Activated T-cell treated with anti-CD3 and anti-CD28 coated beads, Interleukin-2, amount 50 U/mL, for 48 hours (primary cell): ENCODE measurements around the gene TXNL1.
A peak's percentile ranks its signal among the peaks of the same experiment; 100 is the strongest.
"Not testable (repeated sequence)": the region's sequence is repeated elsewhere in the genome, so short reads cannot be mapped to it uniquely, and the experiment has no call there.

Source experiments
- DNase-seq, 2 experiments: peaks; one replicate each; pipeline ENCODE4 v3.0.0-alpha.2; 2020

TXNL1 gene

DNA sequence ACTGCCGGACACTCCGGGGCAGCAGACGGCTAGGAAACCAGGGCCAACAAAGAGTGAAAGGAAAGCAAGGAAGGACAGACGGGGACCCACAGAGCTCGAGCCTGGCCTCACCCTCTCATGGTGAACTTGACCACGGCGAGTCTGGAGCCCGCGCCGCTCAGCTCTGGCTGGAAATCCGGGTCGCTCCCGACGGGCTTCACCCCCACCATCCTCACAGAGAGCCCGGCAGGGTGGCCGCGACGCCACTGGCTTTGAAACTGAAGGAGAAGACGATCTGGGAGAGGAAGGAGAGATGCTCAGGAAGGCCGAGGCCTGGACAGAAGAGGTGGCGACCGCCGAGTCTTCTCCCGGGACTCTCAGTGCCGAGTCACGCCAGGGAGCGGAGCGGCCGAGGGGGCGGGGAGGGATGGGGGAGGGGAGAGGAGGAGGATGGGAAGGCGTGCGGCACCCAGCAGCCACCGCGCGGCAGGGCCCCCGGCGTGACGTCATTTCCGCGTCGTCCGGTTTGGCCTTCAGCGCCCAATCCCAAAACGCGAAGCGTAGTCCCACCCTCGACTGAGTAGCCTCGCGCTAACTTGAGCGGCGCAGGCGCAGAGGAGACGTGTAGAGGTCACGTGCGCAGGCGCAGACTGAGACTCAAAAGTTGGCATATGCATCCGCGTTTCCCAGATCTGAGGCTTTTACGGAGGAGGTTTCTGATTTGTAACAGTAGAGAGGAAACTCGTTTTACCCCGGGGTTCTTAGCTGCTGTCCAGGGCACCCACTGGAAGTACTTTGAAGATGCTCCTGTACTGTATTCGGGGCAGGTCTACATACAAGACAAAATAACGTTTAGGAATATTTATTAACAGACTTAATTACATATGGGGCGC, at the start of gene TXNL1:
TXNL1 (minus strand) TSS at position 361 of the 872 bp plus-strand sequence; CDS start at position 209, 152 bp downstream.
- DNase-seq = peak; percentile 98 to 99

DNA sequence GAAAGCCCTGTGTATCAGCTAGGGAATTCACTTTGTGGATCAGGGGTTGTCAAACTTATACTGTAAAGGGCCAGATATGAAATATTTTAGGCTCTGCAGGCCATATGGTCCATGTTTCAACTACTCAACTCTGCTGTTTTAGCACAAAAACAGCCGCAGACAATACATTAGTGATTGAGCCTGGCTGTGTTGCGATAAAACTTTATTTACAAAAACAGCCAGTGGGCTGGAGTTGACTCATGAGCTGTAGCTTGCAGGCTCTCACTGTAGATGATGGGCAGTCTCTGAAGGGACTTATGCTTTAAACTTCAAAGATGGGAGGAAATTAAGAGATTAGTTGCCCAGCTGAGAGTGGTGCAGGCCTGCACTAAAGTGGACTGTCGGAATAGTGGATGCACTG, 45.9 kb upstream of the TXNL1 start:
- DNase-seq = no peak

DNA sequence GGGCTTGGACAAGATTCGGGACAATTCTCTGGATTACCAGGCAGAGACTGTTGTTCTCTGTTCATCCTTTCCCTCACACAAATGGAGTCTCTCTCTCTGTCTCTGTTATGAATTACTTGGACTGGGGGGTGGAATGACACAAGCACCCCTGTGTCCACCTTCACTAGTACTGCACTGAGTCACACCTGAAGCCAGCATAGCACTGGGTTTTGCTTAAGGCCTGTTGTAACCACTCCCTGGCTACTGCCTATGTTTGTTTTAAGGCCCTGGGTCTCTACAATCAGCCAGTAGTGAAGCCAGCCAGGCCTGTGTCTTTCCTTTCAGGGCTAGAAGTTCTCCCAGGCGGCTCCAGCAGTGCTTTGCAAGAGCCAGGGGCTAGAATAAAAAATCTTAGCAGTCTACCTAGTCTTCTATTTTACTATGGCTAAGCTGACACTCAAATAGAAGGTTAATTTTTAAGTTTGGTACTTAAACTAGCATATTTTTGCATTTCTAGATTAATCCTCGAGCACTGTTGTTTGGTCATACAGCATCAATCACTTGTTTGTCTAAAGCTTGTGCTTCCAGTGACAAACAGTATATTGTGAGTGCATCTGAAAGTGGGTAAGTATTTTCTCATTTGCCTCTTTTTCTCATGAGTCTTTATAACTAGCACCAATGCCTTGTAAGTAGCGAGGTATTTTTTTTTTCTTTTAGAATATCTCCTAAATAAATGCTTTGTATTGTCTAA, 40.6 kb upstream of the TXNL1 start:
- no peak for DNase-seq

DNA sequence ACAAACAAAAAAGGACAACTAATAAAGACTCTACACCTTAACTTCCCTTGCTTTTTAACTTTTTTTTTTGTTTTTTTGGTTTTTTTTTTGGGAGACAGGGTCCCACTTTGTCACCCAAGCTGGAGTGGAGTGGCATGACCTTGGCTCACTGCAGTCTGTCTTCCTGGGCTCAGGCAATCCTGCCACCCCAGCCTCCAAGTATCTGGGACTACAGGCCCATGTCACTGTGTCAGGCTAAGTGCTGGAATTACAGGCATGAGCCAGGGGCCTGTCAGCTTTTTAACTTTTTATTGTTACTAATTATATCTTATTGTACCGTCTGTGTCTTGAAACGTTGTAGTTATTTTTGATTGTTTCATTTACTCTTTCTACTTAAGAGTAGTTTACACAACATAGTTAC, 38.2 kb upstream of the TXNL1 start:
- no peak for DNase-seq

DNA sequence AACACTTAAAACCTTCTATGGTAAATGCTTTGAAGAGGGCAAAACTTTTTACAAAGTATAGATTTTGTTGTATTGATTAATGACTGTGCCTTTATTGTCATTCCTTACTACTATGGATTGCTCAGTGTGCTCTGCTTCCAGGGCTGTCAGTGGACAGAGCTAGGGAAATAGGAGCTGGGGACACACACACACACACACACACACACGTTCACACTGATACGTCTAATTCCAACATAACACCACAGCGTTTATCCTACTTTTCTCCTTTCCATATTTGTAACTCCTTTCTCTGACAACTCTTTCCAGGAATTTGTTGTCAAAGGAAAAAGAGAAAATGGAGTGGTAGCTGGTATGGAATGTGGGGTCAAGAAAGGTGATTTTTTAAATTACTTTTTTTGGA, 34.6 kb upstream of the TXNL1 start:
- no peak for DNase-seq

DNA sequence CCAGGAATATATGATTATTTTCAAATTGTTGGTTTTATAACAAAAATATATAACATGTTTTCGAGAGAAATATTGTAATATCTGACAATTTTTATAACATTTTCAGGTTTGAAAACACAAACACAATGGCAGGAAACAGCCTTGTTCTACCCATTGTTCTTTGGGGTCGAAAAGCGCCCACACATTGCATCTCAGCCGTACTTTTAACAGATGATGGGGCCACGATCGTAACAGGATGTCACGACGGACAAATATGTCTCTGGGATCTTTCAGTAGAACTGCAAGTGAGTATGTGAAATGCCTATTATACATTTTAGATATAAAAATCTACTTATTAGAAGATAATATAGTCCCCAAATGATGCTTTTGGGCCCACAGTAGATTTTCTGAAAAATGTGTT, 34.0 kb upstream of the TXNL1 start:
- no peak for DNase-seq

DNA sequence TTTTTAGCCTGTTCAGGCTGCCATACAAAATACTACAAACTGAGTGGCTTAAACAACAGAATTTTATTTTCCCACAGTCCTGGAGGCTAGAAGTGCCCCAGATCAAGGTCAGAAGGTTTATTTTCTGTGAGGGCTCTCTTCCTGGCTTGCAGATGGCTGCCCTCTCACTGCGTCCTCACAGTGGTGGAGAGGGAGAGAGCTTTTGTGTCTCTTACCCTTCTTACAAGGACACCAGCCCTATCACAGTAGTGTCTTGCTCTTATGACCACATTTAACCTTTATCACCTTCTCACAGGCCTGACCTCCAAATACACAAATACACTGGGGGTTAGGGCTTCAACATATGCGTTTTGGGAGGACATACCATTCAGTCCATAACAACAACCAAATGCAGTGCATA, 24.5 kb upstream of the TXNL1 start:
- DNase-seq = no peak

DNA sequence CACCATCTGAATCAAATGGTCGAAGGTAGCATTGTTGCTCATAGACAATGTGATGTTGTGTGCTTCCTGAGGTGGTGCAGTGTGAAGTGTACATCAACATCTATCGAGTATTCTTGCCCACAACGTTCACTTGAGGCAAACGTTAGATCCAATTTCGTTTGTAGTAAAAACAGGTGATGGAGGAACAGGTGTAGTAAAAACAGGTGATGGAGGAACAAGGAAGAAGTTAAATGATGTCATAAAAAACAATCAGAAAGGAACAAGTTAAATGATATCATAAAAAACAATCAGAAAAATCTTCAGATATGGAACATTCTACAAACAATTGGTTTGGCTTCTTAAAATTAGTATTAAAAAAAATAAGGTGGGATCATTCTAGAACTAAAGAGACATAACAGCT, 24.1 kb upstream of the TXNL1 start:
- DNase-seq = no peak

DNA sequence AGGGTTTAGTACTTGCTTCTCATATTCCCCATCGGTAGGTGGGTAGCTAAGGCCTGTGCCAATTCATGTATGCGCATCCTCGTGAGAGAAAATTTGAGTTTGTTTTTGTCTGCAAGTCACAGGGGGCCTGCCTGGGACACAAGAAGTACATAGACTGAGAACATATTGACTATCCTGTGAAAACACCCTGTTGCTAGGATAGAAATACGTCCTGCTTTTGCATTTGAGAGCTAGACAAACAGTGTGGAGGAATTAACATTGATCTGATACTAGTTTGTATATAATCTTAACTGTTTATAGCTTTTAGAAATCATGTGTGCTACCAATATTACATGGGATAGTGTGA, 23.6 kb upstream of the TXNL1 start:
- DNase-seq = no peak

DNA sequence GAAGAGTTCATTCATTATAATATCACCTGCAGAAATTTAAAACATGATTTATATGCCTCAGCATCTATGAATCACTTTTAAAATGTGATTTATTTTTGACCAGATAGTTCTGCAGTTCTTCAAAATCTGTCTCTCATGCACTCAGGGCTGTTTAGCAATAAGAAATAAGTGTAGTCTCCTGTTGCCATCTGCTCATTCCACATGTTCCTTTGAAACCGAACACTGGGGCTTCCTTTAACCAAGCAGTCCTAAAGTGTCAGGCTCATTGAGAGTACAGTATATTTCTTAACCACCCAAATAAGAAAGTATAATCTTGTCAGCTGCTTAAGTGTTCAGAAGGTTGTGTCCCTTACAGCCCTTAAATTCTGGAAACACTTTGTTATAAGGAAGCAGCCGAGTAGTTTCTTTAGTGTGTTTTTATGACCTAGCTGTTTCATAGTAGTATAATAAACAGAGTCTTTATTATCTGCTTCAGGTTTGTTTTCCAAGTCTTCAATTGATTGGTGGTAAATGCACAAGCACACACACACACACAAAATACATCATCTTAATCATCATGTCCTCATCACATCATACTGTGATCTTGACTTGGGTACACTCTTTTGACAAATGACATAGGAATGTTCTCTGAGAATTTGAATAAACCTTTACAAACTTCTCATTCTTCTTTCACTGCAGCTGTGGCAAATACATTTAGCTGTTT, 23.1 kb upstream of the TXNL1 start:
- no peak for DNase-seq

DNA sequence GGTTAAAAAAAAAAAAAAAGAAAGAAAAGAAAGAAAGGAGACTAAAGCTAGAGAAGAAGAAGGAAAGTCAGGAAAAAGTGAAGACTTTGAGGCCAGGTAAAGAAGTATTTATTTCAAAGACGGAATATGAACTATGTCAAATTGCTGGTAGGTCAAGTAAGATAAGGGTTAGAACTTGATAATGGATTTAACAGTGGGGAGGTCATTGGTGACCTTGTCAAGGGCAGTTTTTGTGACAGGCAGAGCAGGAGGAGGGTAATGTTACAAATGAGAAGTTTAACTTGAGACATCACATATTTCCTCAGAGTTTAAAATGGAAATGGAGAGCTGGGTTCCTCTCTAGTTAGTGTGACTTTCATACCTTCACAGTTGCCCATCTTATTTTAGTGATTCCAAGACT, 22.3 kb upstream of the TXNL1 start:
- DNase-seq = no peak

DNA sequence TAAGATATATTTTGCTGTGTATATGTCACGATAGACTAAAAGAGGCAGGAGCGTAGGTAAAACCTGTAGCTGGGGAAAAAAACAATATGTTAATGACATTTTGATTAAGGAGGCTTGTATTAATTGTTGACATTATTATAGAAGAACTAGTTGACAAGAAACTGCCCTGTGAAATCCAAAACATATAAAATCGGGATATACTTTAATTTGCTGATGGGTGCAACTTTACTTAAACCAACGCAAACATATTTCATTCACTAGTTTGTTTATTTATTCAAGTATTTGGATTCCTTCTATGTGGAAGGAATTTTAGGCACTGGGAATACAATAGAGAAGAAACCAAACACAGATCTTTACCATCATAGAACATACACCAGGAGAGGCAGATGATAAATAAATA, 20.7 kb upstream of the TXNL1 start:
- DNase-seq = no peak

DNA sequence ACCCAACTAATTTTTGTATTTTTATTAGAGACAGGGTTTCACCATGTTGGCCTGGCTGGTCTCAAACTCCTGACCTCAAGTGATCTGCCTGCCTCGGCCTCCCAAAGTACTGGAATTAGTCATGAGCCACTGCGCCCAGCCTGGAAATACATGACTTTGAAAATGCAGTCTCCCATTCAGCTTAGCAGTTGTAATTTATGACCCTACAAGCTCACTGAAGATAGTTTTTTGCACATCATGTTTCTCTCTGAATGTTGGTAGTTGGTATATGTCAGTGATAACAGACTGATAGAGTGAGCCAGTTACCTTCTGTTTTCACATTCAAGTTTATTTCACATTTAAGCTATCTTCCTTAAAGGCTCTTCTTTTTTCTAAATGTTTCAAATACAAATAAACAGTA, 19.9 kb upstream of the TXNL1 start:
- DNase-seq = no peak

DNA sequence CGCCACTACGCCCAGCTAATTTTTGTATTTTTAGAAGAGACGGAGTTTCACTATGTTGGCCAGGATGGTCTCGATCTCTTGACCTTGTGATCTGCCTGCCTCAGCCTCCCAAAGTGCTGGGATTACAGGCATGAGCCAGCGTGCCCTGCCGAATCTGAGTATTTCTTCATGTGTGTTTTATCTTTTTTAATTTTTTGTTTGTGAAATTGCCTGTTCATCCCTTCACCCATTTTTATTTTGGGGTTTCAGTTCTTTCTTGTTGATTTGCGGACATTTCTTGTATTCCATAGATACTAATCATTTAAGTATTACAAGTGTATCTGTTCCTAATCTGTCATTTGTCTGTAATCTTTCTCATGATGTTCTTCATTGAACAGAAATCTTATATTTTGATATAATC, 15.9 kb upstream of the TXNL1 start:
- DNase-seq = not testable (repeated sequence)

DNA sequence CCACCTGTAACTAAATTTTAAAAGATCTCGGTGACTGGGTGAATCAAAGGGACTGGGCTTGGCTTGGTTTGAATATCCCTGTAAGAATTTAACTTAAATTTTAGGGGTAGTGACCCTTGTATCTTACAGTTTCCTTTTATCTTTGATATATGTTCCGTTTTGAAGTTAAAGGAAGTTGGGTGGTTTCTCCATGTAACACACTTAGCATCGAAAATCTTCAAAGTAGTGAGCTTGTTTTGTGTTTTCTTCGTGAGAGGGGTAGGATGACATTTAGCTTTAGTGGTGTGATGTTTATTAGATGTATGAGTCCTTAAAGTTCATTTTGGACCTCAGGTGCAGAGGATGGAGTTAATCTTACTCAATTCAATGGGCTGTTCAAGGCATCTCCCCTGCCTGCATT, 14.4 kb upstream of the TXNL1 start:
- DNase-seq = no peak

DNA sequence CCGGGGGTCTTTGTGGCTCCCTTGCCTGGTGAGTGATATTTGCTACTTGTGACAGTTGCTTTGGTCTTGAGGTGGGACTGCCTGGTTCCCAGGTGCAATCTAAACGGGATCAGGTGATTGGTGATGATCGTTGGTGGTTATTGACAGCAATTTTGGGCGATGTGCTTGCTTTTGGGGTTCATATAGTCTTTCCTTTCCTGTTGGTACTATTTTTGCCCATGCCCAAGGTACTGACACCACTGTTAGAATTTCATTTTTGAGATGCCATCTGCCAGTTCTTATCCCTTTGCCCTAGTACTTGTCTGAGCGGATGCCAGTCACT, 13.3 kb upstream of the TXNL1 start:
- DNase-seq = no peak

DNA sequence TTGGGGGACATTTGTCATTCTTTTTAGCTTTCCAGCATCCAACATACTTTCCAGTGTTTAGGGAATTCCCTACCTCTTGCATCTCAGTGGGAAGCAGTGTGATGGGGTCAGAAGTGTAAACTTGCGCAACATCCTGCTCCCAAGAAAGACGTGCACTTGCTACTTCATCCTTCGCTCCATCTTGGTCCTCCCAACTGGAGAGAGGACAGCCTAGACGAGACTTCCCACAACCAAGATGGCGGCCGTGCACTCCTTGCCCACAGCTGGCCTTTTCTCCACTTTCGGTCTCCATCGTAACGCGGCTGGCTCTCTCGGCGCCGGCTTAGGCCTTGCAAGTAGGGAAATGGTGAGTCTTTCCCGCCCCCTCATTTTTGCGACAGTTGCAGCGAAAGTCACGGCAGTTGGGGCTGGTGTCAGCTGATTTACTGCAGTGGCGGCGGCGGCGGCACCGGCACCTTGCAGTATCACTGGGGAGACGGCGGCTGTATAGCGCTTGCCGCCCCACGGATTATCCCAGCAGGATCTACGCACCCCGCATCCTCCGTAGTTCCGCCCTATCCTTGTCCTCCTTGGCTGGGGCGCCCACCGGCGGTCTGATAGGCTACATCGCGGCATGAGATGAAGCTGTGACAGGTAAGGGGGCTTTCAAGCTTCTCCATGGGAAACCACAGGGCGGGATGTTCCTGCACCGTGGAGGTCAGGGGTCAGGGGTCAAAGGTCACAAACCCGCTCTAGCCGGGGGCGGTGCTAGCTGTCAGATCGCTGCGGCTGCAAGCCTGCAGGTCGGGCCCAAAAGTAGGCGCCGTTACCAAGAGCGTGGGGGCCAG, 12.8 kb upstream of the TXNL1 start, which contains the start of gene WDR7:
WDR7 (plus strand) TSS at position 416 of the 827 bp plus-strand sequence. CDS start 21,157 bp downstream, outside the sequence.
- peak; percentile 95 for DNase-seq

DNA sequence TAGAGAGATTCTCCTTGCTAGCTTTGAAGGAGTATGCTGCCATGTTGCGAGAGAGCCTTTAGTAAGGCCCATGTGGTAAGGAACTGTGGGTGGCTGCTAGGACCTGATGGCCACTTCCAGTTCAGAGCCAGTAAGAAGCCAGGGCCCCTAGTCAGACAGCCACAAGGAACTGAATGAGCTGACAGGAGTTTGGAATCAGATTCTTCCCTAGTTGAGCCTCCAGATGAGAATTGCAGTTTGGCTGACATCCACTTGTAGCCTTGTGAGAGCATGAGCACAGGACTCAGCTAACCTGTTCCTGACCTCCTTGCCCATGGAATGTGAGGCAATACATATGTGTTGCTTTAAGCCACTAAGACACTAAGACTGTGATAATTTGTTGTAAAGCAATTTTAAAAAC, 11.6 kb upstream of the TXNL1 start:
- DNase-seq = no peak

DNA sequence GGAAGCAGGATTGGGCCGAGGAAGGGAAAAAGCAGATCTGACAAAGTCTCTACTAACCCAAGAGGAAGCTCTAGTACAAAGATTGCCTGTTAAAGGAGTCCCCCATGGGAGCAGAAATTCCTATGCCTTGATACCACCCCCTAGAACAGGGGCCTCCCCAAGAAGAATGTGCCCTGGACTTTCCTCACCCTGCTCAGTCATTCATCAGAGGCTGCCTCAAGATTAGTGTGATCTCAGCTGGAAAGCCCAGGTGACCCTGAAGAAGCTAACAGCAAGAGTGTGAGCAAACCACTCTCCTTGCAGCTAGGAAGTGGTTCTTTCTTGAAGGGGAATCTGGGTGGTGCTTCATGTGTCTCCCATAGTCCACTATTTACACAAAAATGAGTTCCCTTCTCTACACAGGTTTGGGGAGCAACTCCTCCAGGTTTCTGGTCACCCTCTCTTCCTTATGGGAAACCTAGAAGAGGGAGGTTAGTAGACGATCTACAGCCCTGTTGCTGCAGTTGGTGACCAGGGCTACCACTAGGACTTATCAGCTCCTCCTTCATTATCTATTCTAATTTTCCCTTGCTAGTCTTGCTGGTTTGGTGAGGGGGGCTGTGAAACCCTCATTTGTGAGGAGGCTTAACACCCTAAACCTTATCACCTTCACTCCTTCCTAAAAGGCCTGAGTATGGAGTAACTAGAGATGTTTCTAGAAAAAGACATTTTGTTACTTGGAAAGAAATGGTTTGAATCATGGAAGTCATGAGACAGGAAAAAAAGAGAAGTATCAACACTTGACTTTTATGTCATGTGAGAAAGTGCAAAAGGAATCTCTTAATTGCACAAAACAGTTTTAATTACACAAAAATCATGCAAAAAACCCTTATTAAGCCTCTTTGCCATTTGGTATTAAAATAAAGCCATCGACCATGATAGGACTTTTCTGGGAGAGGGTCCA, 9.8 kb upstream of the TXNL1 start:
- DNase-seq = no peak

DNA sequence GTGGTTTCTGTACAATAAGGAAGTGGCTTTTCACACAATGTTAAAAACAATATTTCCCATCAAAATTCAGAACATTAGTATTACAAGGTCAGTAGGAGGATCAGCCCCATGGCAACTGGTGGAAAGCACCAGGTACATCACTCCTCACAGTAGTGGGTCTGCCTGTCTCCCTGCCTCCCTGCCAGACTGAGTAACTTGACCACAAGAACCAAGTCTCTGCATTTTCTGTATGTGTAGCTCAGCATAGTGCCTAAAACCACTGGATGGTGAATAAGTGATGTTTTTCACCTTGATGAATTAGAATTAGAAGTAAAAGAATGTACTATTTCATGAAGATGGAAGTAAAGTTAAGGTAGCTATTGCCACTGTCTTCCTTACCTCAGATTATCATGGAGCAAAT, 8.7 kb upstream of the TXNL1 start:
- DNase-seq = no peak

DNA sequence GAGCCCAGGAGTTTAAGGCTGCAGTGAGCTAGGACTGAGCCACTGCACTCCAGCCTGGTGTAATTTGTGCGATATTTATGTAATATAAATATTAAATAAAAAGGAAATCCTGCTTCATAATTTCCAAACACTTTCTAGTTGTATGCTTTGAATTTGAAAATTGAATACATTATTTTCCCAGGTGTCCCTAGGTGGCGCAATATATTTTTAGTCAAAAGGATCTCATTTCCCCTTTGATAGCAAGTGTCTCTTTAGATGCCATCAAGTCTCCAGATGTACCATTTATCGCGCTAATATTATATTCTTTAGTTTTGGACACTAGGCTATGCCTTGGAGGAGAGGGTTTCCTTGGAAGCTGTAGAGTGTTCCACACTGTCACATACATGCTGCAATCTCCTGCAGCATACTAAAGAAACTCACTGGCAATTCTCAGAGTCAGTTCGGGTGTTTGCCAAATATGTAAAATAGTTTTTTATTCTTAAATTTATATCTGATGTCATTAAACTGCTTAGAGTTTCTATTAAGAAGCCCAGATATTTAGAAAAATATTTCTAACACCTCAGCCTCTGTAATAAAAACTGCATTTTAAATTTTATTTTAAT, 7.1 kb upstream of the TXNL1 start:
- no peak for DNase-seq
